HG02642 (cell line): ENCODE measurements around the gene ZNF410.
A peak's percentile ranks its signal among the peaks of the same experiment; 100 is the strongest.

Source experiments
- ATAC-seq: cut with Tn5 transposase; IDR thresholded peaks from one replicate; pipeline ENCODE4 v1.9.1; 2021; ENCODE audit warnings: mild to moderate bottlenecking; ENCODE audit not compliant: unreplicated experiment, poor library complexity

ZNF410 gene

DNA sequence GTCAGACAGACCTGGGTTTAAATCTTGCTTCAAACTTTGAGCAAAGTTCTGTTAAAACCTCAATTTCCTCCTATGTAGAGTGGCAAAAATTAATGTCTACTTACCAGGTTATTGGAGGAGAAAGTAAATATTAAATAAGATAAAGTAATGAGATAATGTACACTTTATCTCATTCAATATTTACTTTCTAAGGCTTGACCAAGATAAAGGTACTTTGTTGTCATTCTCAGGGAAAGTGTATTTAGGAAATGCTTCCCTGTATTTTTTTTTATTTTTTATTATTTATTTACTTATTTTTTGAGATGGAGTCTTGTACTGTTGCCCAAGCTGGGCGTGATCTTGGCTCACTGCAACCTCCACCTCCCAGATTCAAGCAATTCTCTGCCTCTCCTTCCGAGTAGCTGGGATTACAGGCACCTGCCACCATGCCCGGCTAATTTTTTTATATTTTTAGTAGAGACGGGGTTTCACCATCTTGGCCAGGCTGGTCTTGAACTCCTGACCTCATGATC is 58.6 kb downstream of the ZNF410 start:
- ATAC-seq, result no peak

DNA sequence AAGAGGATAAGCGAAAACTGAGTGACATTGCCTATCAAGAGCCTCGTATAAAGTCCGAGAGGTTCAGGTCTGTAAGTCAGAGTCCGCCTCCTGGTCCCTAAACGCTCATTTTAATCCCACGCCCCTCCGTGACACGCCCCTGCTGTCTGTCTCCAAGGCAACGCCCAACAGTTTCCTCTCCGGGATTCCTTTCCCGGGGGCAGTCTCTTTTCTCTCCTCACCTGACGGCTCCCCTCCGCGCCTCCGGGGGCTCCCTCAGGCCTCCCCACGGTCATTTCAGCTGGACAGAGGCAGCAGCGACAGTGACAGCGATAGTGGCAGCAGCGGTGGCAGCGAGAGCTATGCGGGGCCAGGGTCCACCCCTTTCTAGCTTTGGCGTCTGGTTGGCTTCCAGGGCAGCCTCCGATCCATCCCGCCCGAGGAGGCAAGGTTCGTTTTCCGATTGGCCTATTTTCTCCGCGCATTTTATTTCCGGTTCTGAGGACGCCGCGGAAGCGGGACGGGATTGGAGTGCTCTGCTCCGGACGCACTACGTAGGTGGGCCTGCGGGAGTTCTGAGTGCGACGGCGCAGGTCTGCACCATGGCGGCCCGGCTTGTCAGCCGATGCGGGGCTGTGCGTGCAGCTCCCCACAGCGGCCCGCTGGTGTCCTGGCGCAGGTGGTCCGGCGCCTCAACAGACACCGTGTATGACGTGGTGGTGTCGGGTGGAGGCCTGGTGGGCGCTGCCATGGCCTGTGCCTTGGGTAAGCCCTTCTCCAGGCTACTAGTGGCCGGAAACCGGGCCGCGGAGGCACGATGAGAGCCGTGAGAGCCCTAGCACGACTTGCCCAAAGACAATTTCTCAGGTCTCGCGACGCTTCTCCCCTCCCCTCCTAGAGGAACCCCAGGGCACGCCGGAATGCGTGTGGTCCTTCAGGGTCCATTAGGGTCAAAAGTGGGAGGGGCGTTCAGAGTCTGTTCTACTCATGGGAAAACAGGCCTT is 63.4 kb downstream of the ZNF410 start, which contains the start of the genes COQ6 and FAM161B:
Gene COQ6, plus strand, starts transcription at position 551 of the 983 bp plus-strand sequence. Its CDS starts 31 bp downstream, at position 582.
Gene FAM161B, minus strand, starts transcription at position 343 of the 983 bp plus-strand sequence. Its CDS starts 68 bp downstream, at position 275.
- ATAC-seq, result peak; percentile 90

DNA sequence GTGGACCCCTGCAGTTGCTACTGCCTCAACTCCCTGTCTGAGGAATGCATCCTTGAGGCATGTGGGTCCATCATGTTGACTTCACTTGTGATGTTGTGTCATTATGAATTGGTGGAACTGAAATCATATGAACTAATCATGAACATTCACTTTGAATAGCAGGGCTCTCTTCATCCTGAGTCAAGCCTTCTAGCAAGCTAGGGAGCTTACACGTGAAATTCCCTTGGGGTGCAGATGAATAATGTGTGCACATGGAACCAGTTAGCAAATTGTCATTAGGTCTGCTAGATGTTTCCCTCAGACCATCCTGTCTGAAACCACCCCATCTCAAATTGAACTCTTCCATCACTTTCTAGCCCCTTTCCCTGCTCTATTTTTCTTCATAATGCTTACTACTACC is 67.1 kb downstream of the ZNF410 start:
- no peak for ATAC-seq

DNA sequence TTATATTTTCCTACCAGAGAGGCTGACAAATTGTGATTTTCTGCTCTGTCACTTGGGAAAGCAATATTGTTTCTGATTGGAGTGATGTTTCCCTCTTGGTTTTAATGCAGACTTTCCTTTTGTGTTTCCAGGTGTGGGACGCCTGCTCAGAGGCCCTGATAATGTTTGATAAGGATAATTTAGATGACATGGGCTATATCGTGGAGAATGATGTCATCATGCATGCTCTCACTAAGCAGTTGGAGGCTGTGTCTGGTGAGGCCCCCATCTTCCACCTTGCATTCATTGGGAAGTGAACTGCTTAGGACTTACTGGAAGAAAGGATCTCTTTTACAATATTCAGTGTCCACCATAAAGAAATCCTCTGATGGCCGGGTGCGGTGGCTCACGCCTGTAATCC is 69.0 kb downstream of the ZNF410 start:
- no peak for ATAC-seq

DNA sequence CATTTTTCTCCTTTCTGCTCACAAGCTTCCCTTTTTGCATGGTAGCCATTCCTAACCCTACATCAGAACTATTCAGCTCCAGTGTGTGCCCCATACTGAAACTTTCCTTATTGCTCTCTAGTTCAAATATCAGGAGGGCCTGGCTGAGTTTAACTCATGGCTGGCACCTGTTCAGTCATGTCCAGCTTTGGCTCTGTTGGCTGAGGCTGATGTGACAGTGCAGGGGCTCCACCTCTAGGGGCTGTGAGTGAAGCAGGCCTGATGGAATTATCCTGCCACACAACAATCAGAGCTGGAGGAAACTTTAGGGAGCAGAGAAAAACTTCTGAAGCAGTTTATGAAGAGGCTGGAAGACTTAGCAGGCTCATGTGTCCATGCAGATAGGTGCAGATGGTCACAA is 71.9 kb downstream of the ZNF410 start:
- ATAC-seq, result no peak

DNA sequence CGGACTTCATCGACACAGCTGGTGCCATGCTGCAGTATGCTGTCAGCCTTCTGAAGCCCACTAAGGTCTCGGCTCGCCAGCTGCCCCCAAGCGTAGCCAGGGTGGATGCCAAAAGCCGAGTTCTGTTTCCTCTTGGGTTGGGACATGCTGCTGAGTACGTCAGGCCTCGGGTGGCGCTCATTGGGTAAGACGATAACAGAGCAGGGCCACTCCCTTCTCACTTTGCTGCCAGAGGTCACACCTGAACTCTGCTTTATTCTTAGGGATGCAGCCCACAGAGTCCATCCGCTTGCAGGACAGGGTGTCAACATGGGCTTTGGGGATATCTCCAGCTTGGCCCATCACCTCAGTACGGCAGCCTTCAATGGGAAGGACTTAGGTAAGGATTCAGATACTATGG is 74.5 kb downstream of the ZNF410 start:
- ATAC-seq, result no peak

DNA sequence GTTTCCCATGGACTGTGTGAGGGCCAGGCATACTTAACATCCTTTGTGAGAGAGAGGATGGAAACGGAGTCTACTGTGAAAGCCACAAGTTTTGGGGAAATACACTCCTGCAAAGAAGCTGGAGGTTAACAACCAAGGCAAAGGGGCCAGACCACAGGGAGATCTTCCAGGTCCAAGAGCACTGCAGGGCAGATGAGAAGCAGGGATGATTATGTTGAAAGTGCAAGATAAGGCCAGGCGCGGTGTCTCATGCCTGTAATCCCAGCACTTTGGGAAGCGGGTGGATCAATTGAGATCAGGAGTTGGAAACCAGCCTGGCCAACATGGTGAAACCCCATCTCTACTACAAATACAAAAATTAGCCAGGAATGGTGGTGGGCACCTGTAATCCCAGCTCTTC is 78.6 kb downstream of the ZNF410 start:
- ATAC-seq, result no peak

DNA sequence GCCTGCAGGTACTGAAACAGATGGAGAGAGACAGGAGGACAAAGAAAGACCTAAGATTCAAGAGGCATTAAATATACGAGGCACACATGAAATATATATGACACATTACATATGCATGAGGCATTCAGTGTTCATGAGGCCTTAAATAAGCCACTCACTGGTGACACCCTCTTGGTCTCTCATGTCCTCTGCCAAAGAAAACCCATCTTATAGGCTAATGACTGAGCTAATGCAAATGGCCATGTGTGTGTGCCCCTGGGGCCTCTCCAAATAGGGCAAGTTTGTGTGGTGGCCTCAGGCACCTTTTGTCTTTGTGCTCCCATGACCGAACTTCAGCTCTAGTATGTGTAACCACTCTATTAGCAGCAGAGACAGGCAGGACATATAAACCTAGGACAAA is 82.2 kb downstream of the ZNF410 start:
- no peak for ATAC-seq

DNA sequence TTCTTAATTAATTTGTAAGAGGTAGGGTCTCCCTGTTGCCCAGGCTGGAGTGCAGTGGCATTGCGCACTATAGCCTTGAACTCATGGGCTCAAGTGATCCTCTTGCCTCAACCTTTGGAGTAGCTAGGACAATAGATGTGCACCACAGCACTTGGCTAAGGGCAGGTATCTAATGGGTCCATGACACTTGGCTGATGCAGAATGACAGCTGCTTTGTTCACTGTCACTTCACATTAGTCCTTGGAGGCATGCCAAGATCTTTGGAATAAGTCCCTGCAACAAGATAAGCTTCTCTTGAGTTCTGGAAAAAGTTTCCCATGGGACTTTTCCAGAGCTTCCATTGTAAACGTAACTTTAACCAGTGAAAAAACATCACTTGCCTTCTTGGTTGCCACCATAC is 86.8 kb downstream of the ZNF410 start:
- ATAC-seq, result no peak

DNA sequence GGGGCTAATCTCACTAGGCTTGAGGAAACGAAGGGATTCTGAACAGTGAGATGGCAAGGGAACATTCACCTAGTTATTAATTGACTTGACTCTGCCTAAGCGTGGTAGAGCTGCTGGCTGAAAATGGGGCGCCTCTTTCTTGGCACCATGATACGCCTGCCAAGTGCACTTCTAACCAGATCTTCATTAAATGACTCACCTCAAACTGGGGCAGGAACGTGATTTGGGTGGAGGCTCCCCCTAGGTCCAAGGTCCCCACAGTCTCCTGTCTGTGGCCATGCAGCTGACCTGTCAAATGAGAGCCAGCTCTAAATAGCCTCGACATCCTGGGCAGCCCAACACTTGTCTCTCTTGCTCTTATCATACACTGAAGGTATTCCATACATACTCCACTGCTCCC is 89.5 kb downstream of the ZNF410 start:
- ATAC-seq, result no peak

DNA sequence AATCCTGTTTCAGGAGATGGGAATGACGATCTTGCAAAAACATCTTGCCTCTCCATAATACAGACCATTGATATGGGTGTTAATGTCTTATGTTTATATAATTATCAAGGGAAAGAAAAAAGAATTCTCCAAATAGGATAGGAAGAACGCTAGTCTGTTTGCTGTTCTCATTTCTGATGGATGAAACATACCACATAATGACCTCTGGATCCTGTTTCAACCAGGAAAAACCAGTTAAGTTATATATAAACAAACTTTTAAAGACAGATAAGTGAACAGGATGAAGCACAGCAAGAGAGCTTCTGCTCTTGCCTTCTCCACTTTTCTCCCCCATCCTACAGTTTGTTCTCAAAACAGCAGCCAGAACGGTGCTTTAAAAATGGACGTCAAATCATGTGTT is 91.2 kb downstream of the ZNF410 start:
- no peak for ATAC-seq
